Prostate gland (tissue), 2 donors: Measurements from ENCODE around the gene PIEZO2.

Source experiments
- POLR2A ChIP-seq: fragments of 450-650 bp; IDR thresholded peaks from one replicate; pipeline ENCODE4 v1.6.1; 2016; ENCODE audit warnings: antibody characterized with exemption, mild to moderate bottlenecking
- POLR2AphosphoS5 ChIP-seq: sonication (generic); formaldehyde crosslinking; IDR thresholded peaks from one replicate; pipeline ENCODE4 v1.6.1; 2017; ENCODE audit warnings: antibody characterized with exemption
- TF ChIP-seq, protein P1 (sequence below), 4 experiments: fragments of 200-600 bp in 2 of 4; fragments of 450-650 bp in 2 of 4; sonication (generic) in 2 of 4; IDR thresholded peaks; 1 replicate in 3 of 4; 2 replicates in 1 of 4; pipeline ENCODE4 v1.5.1; 2016 to 2019; ENCODE audit warnings: antibody characterized with exemption in 4 of 4, mild to moderate bottlenecking in 2 of 4, moderate library complexity in 2 of 4

DNA sequence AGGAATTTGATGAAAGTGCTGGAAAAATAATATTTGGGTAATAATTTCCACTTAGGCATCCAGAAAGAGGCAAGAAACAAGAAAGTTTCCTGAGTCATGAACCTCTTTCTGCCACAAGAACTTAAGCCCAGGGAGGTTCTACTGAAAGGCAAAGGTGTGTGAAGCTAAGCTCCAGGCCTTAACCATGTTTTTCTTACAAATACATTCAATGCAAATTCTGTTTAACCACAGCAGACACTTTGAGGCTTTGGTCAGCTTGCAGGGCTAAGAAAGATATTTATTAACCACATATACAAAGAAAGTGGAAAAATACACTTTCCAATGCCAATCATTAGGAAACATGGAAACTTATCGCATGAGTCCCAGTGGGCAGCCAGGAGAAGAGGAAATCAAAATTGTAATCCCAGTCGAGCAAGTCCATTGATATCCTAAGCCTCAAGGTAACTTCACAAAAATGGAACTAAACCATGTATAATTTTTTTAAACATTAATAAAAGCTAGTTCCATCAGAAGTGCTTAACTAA is 68.3 kb downstream of the PIEZO2 start:
- TF ChIP-seq POLR2A (no peak), POLR2AphosphoS5 (no peak)
- TF ChIP-seq, protein P1, sequence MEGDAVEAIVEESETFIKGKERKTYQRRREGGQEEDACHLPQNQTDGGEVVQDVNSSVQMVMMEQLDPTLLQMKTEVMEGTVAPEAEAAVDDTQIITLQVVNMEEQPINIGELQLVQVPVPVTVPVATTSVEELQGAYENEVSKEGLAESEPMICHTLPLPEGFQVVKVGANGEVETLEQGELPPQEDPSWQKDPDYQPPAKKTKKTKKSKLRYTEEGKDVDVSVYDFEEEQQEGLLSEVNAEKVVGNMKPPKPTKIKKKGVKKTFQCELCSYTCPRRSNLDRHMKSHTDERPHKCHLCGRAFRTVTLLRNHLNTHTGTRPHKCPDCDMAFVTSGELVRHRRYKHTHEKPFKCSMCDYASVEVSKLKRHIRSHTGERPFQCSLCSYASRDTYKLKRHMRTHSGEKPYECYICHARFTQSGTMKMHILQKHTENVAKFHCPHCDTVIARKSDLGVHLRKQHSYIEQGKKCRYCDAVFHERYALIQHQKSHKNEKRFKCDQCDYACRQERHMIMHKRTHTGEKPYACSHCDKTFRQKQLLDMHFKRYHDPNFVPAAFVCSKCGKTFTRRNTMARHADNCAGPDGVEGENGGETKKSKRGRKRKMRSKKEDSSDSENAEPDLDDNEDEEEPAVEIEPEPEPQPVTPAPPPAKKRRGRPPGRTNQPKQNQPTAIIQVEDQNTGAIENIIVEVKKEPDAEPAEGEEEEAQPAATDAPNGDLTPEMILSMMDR (IDR thresholded peaks at IDR 0.05) = no peak
